Small intestine (tissue), 7 donors: ENCODE measurements around the gene CLASP1. TPM values are rescaled to one million over a fixed set of nuclear protein-coding genes. Genes with fewer than 3 reads are reported as not detected.
"Not testable (repeated sequence)": the region's sequence is repeated elsewhere in the genome, so short reads cannot be mapped to it uniquely, and the experiment has no call there.

Experiments
- DNase-seq, 2 donors: peaks; one replicate each; pipeline versions ENCODE4 v3.0.0 to v3.0.0-alpha.2; 2013
- FAIRE-seq: peaks from 2 replicates; lab custom pipeline; 2012; peaks lifted over from hg19 to GRCh38; lab: Jason Lieb, UNC
- H3K27ac ChIP-seq, 3 donors: one replicate each; pipeline ENCODE4 v1.5.1; 2013; ENCODE audit warnings: low read length in 2 of 3, mild to moderate bottlenecking in 2 of 3, control low read depth in 1 of 3, inconsistent platforms in 1 of 3, low read depth in 1 of 3, moderate library complexity in 1 of 3
- H3K27me3 ChIP-seq, 3 donors: one replicate each; pipeline ENCODE4 v1.6.1; 2013; ENCODE audit warnings: low read length in 3 of 3, inconsistent platforms in 1 of 3; ENCODE audit not compliant: control insufficient read depth in 3 of 3, insufficient read depth in 3 of 3
- H3K36me3 ChIP-seq, 3 donors: one replicate each; pipeline ENCODE4 v1.6.1; 2013; ENCODE audit warnings: low read length in 3 of 3, inconsistent platforms in 1 of 3, low read depth in 1 of 3, mild to moderate bottlenecking in 1 of 3, moderate library complexity in 1 of 3; ENCODE audit not compliant: control insufficient read depth in 3 of 3, insufficient read depth in 2 of 3
- H3K4me1 ChIP-seq, 3 donors: one replicate each; pipeline ENCODE4 v1.6.1; 2013; ENCODE audit warnings: low read length in 2 of 3, inconsistent platforms in 1 of 3, low read depth in 1 of 3, mild to moderate bottlenecking in 1 of 3, moderate library complexity in 1 of 3; ENCODE audit not compliant: control insufficient read depth in 3 of 3, insufficient read depth in 2 of 3
- H3K4me3 ChIP-seq, 3 donors: one replicate each; pipeline ENCODE4 v1.5.1; 2013; ENCODE audit warnings: low read length in 3 of 3, control low read depth in 1 of 3, inconsistent platforms in 1 of 3, low read depth in 1 of 3, mild to moderate bottlenecking in 1 of 3, moderate library complexity in 1 of 3
- H3K9me3 ChIP-seq, 2 donors: one replicate each; pipeline ENCODE4 v1.6.1; 2013; ENCODE audit warnings: low read depth in 1 of 2, low read length in 1 of 2; ENCODE audit not compliant: control insufficient read depth in 2 of 2, insufficient read depth in 1 of 2
- WGBS, 3 donors: extraction: QIAGEN DNeasy Blood & Tissue Kit; methylation state at CpG; one replicate each; pipeline ENCODE4 v1.1.7; 2013; 5-methylcytosine and 5-hydroxymethylcytosine counted together
- polyA plus RNA-seq, 4 donors: library from polyadenylated mRNA; stranded (reverse) in 3 of 4; unstranded in 1 of 4; fragments of 200-250 nt in 3 of 4; fragments of 120-200 nt in 1 of 4; gene quantifications; one replicate each; pipeline versions ENCODE4 v1.2.1 to v1.2.3, GENCODE V29; 2013
- donor health status: healthy with polysubstance abuse.
- donor health status: control.
- donor health status: control.
- donor health status: Bipolar disorder and iron deficiency.
- donor health status: healthy.

Gene CLASP1
- polyA plus RNA-seq, 4 donors, result 3.5 to 24.1 (median 8.6) TPM

DNA sequence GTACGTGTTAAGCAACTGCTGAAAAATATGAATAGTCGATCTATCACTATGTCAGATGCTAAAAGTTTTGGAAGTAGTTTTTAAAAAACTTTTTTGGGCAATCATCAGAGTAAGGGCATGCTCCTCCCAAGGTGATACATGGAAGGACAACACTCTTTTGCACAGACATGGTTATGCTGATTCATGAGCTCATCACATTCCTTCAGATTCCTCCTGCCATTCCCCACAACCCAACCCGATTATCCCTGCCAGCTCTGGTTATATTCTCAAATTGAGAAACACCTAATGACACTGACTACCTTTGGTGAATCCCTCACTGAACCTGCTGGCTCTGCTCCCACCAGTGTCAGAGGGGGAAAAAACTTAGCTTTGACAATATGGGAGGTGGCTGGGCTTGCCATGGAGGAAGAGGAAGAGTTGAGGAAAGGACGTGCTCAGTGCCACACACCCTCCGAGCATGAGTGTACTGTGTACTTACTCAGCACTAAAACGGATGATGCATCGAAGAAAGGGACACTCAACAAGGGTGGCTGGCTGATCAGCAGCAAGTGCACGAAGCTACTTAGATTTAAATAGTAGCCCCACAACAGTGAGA is 202.5 kb downstream of the CLASP1 start:
- no peaks in the 10 kb centered on the region for H3K4me1 ChIP-seq
- DNase-seq (no peak), FAIRE-seq (no peak)
- no peaks in the 10 kb centered on the region for H3K27me3 ChIP-seq
- 91 to 96% (median 91%) methylated on average over 8 of the region's 8 CpGs for WGBS, 3 donors
- no peak overlapping the region for H3K4me3 ChIP-seq
- peaks cover 24 to 27% (median 26%) of the 10 kb centered on the region in 3 donors for H3K36me3 ChIP-seq
- H3K9me3 ChIP-seq, result no peaks in the 10 kb centered on the region
- H3K27ac ChIP-seq, result no peak overlapping the region

DNA sequence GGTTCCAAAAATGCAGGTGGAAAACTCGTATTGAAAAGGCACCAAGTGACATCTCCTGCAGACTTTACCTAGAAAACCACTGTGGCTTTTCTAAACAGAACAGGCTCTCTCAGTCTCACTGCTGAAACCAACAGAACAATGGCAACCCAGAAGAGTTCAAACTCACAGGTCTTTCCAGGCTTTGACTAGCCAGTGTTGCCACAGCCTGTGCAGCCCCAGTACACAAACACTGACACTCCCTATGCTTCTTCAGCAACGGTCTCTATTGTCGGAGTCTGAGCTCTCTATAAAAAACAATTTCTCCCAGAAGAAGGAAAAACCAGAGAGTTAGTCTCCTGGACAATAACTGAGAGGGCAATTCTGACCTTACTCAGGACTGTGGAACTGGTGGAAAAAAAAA is 206.4 kb downstream of the CLASP1 start:
- H3K4me1 ChIP-seq, result no peaks in the 10 kb centered on the region
- H3K27ac ChIP-seq, result no peak overlapping the region
- no peak overlapping the region for H3K4me3 ChIP-seq
- DNase-seq (no peak), FAIRE-seq (no peak)
- WGBS, 3 donors, result 78 to 91% (median 89%) methylated on average over 3 of the region's 3 CpGs
- peaks cover 18 to 30% (median 24%) of the 10 kb centered on the region in 3 donors for H3K36me3 ChIP-seq
- no peaks in the 10 kb centered on the region for H3K27me3 ChIP-seq
- no peaks in the 10 kb centered on the region for H3K9me3 ChIP-seq

GRCh38 chr2:121438290-121438689 is 211.0 kb downstream of the CLASP1 start:
- not testable (repeated sequence) for H3K4me3 ChIP-seq, H3K27me3 ChIP-seq, H3K4me1 ChIP-seq, H3K27ac ChIP-seq, DNase-seq, H3K9me3 ChIP-seq, FAIRE-seq
- H3K36me3 ChIP-seq, result peaks cover 1 to 17% (median 8%) of the 10 kb centered on the region in 3 donors
- WGBS, 3 donors, result 83 to 95% methylated on average over 1 of the region's 1 CpG; no CpG with 5 or more reads in 1 of the 3 donors

DNA sequence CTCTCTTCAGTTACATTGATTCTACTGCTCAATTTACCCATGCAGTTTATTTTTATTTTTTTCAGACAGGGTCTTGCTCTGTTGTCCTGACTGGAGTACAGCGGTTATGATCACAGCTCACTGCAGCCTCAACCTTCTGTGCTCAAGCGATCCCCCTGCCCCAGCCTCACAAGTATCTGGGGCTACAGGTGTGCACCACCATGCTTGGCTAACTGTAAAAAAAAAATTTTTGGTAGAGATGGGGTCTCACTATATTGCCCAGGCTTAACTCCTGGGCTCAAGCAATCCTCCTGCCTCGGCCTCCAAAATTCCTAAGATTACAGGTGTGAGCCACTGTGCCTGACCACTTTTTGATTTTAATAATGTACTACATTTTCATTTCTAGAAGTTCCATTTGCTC is 212.3 kb downstream of the CLASP1 start:
- Histone ChIP-seq H3K9me3 (no peaks in the 10 kb centered on the region), H3K27ac (no peak overlapping the region), H3K36me3 (peaks cover 0 to 13% (median 8%) of the 10 kb centered on the region in 3 donors), H3K4me3 (no peak overlapping the region), H3K4me1 (no peaks in the 10 kb centered on the region), H3K27me3 (no peaks in the 10 kb centered on the region)
- no peak for FAIRE-seq
- 96 to 97% (median 96%) methylated on average over 3 of the region's 3 CpGs for WGBS, 3 donors
- no peak for DNase-seq

DNA sequence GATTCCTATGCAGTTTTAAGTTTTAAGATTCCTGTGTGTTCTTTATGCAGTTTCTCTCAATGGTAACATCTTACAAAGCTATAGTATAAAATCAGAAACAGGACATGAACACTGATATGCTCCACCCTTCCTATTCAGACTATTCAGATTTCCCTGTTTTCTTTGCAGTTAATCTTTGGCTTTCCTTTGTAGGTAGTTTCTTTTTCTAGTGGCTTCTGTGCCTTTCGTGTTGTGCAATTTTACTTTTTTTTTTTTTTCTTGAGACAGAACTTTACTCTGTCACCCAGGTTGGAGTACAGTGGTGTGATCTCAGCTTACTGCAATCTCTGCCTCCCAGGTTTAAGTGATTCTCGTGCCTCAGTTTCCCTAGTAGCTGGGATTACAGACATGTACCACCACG is 213.5 kb downstream of the CLASP1 start:
- Histone ChIP-seq H3K4me1 (no peaks in the 10 kb centered on the region), H3K27ac (peak overlapping the region in 1 of 3 donors; percentile 28), H3K4me3 (no peak overlapping the region), H3K36me3 (peaks cover 0 to 10% (median 5%) of the 10 kb centered on the region in 3 donors), H3K9me3 (no peaks in the 10 kb centered on the region), H3K27me3 (no peaks in the 10 kb centered on the region)
- whole genome bisulfite sequencing, 3 donors, result 88 to 89% (median 88%) methylated on average over 3 of the region's 3 CpGs
- FAIRE-seq (no peak), DNase-seq (peak in 1 of 2 donors; percentile 45)

GRCh38 chr2:121431214-121431613 is 218.0 kb downstream of the CLASP1 start:
- DNase-seq (no peak), FAIRE-seq (no peak)
- peaks cover 2 to 15% (median 8%) of the 10 kb centered on the region in 3 donors for H3K36me3 ChIP-seq
- WGBS, 3 donors, result 94 to 96% (median 95%) methylated on average over 1 of the region's 1 CpG
- H3K4me3 ChIP-seq, result no peak overlapping the region
- no peaks in the 10 kb centered on the region for H3K4me1 ChIP-seq
- no peaks in the 10 kb centered on the region for H3K9me3 ChIP-seq
- H3K27me3 ChIP-seq, result no peaks in the 10 kb centered on the region
- no peak overlapping the region for H3K27ac ChIP-seq

GRCh38 chr2:121429927-121430520 is 219.2 kb downstream of the CLASP1 start:
- DNase-seq (no peak), FAIRE-seq (no peak)
- no peak overlapping the region for H3K27ac ChIP-seq
- no peaks in the 10 kb centered on the region for H3K4me1 ChIP-seq
- no peaks in the 10 kb centered on the region for H3K9me3 ChIP-seq
- WGBS, 3 donors, result 87 to 96% (median 93%) methylated on average over 16 of the region's 16 CpGs
- H3K4me3 ChIP-seq, result no peak overlapping the region
- H3K27me3 ChIP-seq, result no peaks in the 10 kb centered on the region
- H3K36me3 ChIP-seq, result peaks cover 5 to 20% (median 10%) of the 10 kb centered on the region in 3 donors

- Histone ChIP-seq H3K27ac (no peak overlapping the region), H3K4me1 (no peaks in the 10 kb centered on the region), H3K36me3 (peaks cover 5 to 17% (median 11%) of the 10 kb centered on the region in 3 donors), H3K27me3 (no peaks in the 10 kb centered on the region), H3K9me3 (no peaks in the 10 kb centered on the region), H3K4me3 (no peak overlapping the region)
- DNase-seq (no peak), FAIRE-seq (no peak)
- WGBS, 3 donors, result 83 to 92% (median 88%) methylated on average over 8 of the region's 8 CpGs
Measured at GRCh38 chr2:121429119-121429903, 220.0 kb downstream of the CLASP1 start.
